ENCODE measurements around the gene SIGLEC10. TPM values are rescaled to one million over a fixed set of nuclear protein-coding genes. Genes with fewer than 3 reads are reported as not detected.

Gene SIGLEC10
- total RNA-seq, 1 donor from 2014 or later, result 50.3 TPM

- H3K4me3 Mint-ChIP-seq, result peak overlapping the region; percentile 98
- intact Hi-C loops (cut with micrococcal nuclease), result loop anchor here (10.0 kb wide), 1 partner anchor 561 kb away; no protein-coding TSS in a partner anchor
- no peaks in the 10 kb centered on the region for H3K27me3 Mint-ChIP-seq
These were observed 52.1 kb downstream of the SIGLEC10 start for GRCh38 chr19:51365211-51365964.

GRCh38 chr19:51364200-51365106, 53.0 kb downstream of the SIGLEC10 start:
- TF ChIP-seq CTCF (IDR thresholded peaks at IDR 0.05), result no peak
- H3K27me3 Mint-ChIP-seq, result no peaks in the 10 kb centered on the region
- H3K4me1 Mint-ChIP-seq, result peaks cover 39% of the 10 kb centered on the region
- CTCF ChIA-PET, result no interaction called here
- DNase-seq (no peak), ATAC-seq (ENCODE audit: low read depth) (no peak)
- H3K36me3 Mint-ChIP-seq (ENCODE audit: low read depth), result peaks cover 12% of the 10 kb centered on the region
- intact Hi-C loops (cut with micrococcal nuclease), result loop anchor here (10.0 kb wide), 1 partner anchor 560 kb away; no protein-coding TSS in a partner anchor
- no peaks in the 10 kb centered on the region for H3K9me3 Mint-ChIP-seq
- H3K4me3 Mint-ChIP-seq, result peak overlapping the region; percentile 42
- POLR2A ChIA-PET, result interaction anchor here (1.5 to 2.1 kb wide), 2 partner anchors 25 kb away, joined by 5 to 12 read pairs; no protein-coding TSS in a partner anchor
- H3K27ac Mint-ChIP-seq, result peak overlapping the region; percentile 20

More at GRCh38 chr19:51365211-51365964, 52.1 kb downstream of the SIGLEC10 start:
- DNase-seq (peak; percentile 41), ATAC-seq (ENCODE audit: low read depth) (no peak)
- no peaks in the 10 kb centered on the region for H3K9me3 Mint-ChIP-seq
- ChIA-PET POLR2A (interaction anchor here (0.6 to 3.7 kb wide), 6 partner anchors 21 to 68 kb away, joined by 3 to 35 read pairs (median 7); partner anchors contain the start of gene SIGLEC10), CTCF (interaction anchor here (1.6 to 1.7 kb wide), 2 partner anchors 21 to 25 kb away, joined by 5 to 7 read pairs; no protein-coding TSS in a partner anchor)
- H3K4me1 Mint-ChIP-seq, result peaks cover 39% of the 10 kb centered on the region
- H3K36me3 Mint-ChIP-seq (ENCODE audit: low read depth), result peaks cover 12% of the 10 kb centered on the region
- H3K27ac Mint-ChIP-seq, result peak overlapping the region; percentile 96
- TF ChIP-seq CTCF (IDR thresholded peaks at IDR 0.05), result no peak

- Mint-ChIP-seq H3K9me3 (no peaks in the 10 kb centered on the region), H3K27me3 (no peaks in the 10 kb centered on the region), H3K4me1 (peaks cover 33% of the 10 kb centered on the region), H3K36me3 (ENCODE audit: low read depth) (peaks cover 5% of the 10 kb centered on the region), H3K4me3 (no peak overlapping the region), H3K27ac (no peak overlapping the region)
- POLR2A ChIA-PET, result interaction anchor here (0.9 kb wide), 1 partner anchor 12 kb away, joined by 3 read pairs; no protein-coding TSS in a partner anchor
- intact Hi-C loops (cut with micrococcal nuclease), result loop anchor here (10.0 kb wide), 1 partner anchor 556 kb away; no protein-coding TSS in a partner anchor
- TF ChIP-seq CTCF (IDR thresholded peaks at IDR 0.05), result no peak
- ATAC-seq (ENCODE audit: low read depth) (no peak), DNase-seq (no peak)
- CTCF ChIA-PET, result no interaction called here
These were observed 56.2 kb downstream of the SIGLEC10 start for GRCh38 chr19:51361239-51361638.

Other genes with a start within 250 kb of the SIGLEC10 start
- not detected in 2 replicates for gene CD33, start 192.6 kb downstream of the SIGLEC10 start, total RNA-seq
- gene SIGLECL1, start 166.6 kb downstream of the SIGLEC10 start, total RNA-seq, result not detected in 2 replicates
- gene IGLON5, start 106.0 kb downstream of the SIGLEC10 start, total RNA-seq, result not detected in 2 replicates
- 0.95 and 0.98 TPM in 2 replicates for gene VSIG10L, start 75.5 kb downstream of the SIGLEC10 start, total RNA-seq
- gene ETFB, start 51.3 kb downstream of the SIGLEC10 start, total RNA-seq, result 43.8 and 49.0 TPM in 2 replicates
- 2.2 TPM in 1 of 2 replicates, not detected in the other for gene CLDND2, start 48.6 kb downstream of the SIGLEC10 start, total RNA-seq
- 1.6 and 2.1 TPM in 2 replicates for gene NKG7, start 45.0 kb downstream of the SIGLEC10 start, total RNA-seq
- not detected in 2 replicates for gene LIM2, start 29.7 kb downstream of the SIGLEC10 start, total RNA-seq
- gene C19orf84, start 27.1 kb downstream of the SIGLEC10 start, total RNA-seq, result 0.17 TPM in 1 of 2 replicates, not detected in the other
- gene SIGLEC8, start 40.8 kb upstream of the SIGLEC10 start, total RNA-seq, result not detected in 2 replicates
- gene CEACAM18, start 60.9 kb upstream of the SIGLEC10 start, total RNA-seq, result not detected in 2 replicates
- gene SIGLEC12, start 84.2 kb upstream of the SIGLEC10 start, total RNA-seq, result not detected in 2 replicates
- 16.4 and 28.7 TPM in 2 replicates for gene SIGLEC6, start 114.0 kb upstream of the SIGLEC10 start, total RNA-seq
- 20.6 and 23.6 TPM in 2 replicates for gene ZNF175, start 153.6 kb upstream of the SIGLEC10 start, total RNA-seq
- 0.22 TPM in 1 of 2 replicates, not detected in the other for gene SIGLEC5, start 212.8 kb upstream of the SIGLEC10 start, total RNA-seq
- 10.5 and 12.8 TPM in 2 replicates for gene SIGLEC14, start 229.2 kb upstream of the SIGLEC10 start, total RNA-seq